ENCODE data around the gene LRRC42. TPM values are rescaled to one million over a fixed set of nuclear protein-coding genes. Genes with fewer than 3 reads are reported as not detected.
"Not testable (repeated sequence)": the region's sequence is repeated elsewhere in the genome, so short reads cannot be mapped to it uniquely, and the experiment has no call there.

The LRRC42 gene
- total RNA-seq, 1 donor, result 38.7 TPM

GRCh38 chr1:54002544-54003248 lies 56.5 kb downstream of the LRRC42 start:
- Histone ChIP-seq H3K36me3 (ENCODE audit: insufficient read depth, low read length) (no peaks in the 10 kb centered on the region), H2AFZ (ENCODE audit: low read length) (no peak overlapping the region), H3K4me2 (ENCODE audit: insufficient read depth, low read length) (no peak overlapping the region), H4K20me1 (ENCODE audit: insufficient read depth, low read length) (no peaks in the 10 kb centered on the region), H3K9me3 (ENCODE audit: low read depth, low read length) (no peaks in the 10 kb centered on the region), H3K27ac (ENCODE audit: low read depth, low read length) (no peak overlapping the region), H3K27me3 (ENCODE audit: insufficient read depth, low read length) (peaks cover 17% of the 10 kb centered on the region), H3K4me3 (ENCODE audit: insufficient read depth, low read length) (no peak overlapping the region), H3K79me2 (ENCODE audit: insufficient read depth, low read length) (no peaks in the 10 kb centered on the region), H3K4me1 (ENCODE audit: insufficient read depth, low read length) (no peaks in the 10 kb centered on the region)
- TF ChIP-seq, protein P1, sequence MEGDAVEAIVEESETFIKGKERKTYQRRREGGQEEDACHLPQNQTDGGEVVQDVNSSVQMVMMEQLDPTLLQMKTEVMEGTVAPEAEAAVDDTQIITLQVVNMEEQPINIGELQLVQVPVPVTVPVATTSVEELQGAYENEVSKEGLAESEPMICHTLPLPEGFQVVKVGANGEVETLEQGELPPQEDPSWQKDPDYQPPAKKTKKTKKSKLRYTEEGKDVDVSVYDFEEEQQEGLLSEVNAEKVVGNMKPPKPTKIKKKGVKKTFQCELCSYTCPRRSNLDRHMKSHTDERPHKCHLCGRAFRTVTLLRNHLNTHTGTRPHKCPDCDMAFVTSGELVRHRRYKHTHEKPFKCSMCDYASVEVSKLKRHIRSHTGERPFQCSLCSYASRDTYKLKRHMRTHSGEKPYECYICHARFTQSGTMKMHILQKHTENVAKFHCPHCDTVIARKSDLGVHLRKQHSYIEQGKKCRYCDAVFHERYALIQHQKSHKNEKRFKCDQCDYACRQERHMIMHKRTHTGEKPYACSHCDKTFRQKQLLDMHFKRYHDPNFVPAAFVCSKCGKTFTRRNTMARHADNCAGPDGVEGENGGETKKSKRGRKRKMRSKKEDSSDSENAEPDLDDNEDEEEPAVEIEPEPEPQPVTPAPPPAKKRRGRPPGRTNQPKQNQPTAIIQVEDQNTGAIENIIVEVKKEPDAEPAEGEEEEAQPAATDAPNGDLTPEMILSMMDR (IDR thresholded peaks at IDR 0.05; ENCODE audit: extremely low read depth, low read depth, low read length), result no peak
- DNase-seq (ENCODE audit: insufficient read length, low spot score, missing footprints), result no peak

GRCh38 chr1:54003249-54003646 lies 57.1 kb downstream of the LRRC42 start:
- Histone ChIP-seq H3K27ac (ENCODE audit: low read depth, low read length) (no peak overlapping the region), H3K9me3 (ENCODE audit: low read depth, low read length) (no peaks in the 10 kb centered on the region), H3K4me2 (ENCODE audit: insufficient read depth, low read length) (no peak overlapping the region), H3K4me1 (ENCODE audit: insufficient read depth, low read length) (no peaks in the 10 kb centered on the region), H3K36me3 (ENCODE audit: insufficient read depth, low read length) (no peaks in the 10 kb centered on the region), H4K20me1 (ENCODE audit: insufficient read depth, low read length) (no peaks in the 10 kb centered on the region), H3K4me3 (ENCODE audit: insufficient read depth, low read length) (no peak overlapping the region), H2AFZ (ENCODE audit: low read length) (no peak overlapping the region), H3K79me2 (ENCODE audit: insufficient read depth, low read length) (no peaks in the 10 kb centered on the region), H3K27me3 (ENCODE audit: insufficient read depth, low read length) (peaks cover 22% of the 10 kb centered on the region)
- no peak for DNase-seq (ENCODE audit: insufficient read length, low spot score, missing footprints)
- TF ChIP-seq, protein P1 (IDR thresholded peaks at IDR 0.05; ENCODE audit: extremely low read depth, low read depth, low read length), result no peak

- H3K4me1 ChIP-seq (ENCODE audit: insufficient read depth, low read length); H3K36me3 ChIP-seq (ENCODE audit: insufficient read depth, low read length); H3K27ac ChIP-seq (ENCODE audit: low read depth, low read length); H2AFZ ChIP-seq (ENCODE audit: low read length); H3K79me2 ChIP-seq (ENCODE audit: insufficient read depth, low read length); H3K4me3 ChIP-seq (ENCODE audit: insufficient read depth, low read length); H3K4me2 ChIP-seq (ENCODE audit: insufficient read depth, low read length); H4K20me1 ChIP-seq (ENCODE audit: insufficient read depth, low read length); DNase-seq (ENCODE audit: insufficient read length, low spot score, missing footprints); H3K9me3 ChIP-seq (ENCODE audit: low read depth, low read length): not testable (repeated sequence)
- H3K27me3 ChIP-seq (ENCODE audit: insufficient read depth, low read length), result peaks cover 27% of the 10 kb centered on the region
Measured at GRCh38 chr1:54003750-54004480, 57.8 kb downstream of the LRRC42 start.

- Histone ChIP-seq H3K4me3 (ENCODE audit: insufficient read depth, low read length) (no peak overlapping the region), H3K79me2 (ENCODE audit: insufficient read depth, low read length) (no peaks in the 10 kb centered on the region), H3K4me2 (ENCODE audit: insufficient read depth, low read length) (no peak overlapping the region), H3K9me3 (ENCODE audit: low read depth, low read length) (no peaks in the 10 kb centered on the region), H3K27ac (ENCODE audit: low read depth, low read length) (no peak overlapping the region), H2AFZ (ENCODE audit: low read length) (no peak overlapping the region), H3K36me3 (ENCODE audit: insufficient read depth, low read length) (no peaks in the 10 kb centered on the region), H3K4me1 (ENCODE audit: insufficient read depth, low read length) (no peaks in the 10 kb centered on the region), H4K20me1 (ENCODE audit: insufficient read depth, low read length) (no peaks in the 10 kb centered on the region), H3K27me3 (ENCODE audit: insufficient read depth, low read length) (peaks cover 27% of the 10 kb centered on the region)
- TF ChIP-seq, protein P1 (IDR thresholded peaks at IDR 0.05; ENCODE audit: extremely low read depth, low read depth, low read length), result no peak
- DNase-seq (ENCODE audit: insufficient read length, low spot score, missing footprints), result no peak
Measured at GRCh38 chr1:54004481-54005049, 58.4 kb downstream of the LRRC42 start.
